Thyroid gland (tissue), 4 donors: ENCODE measurements around the gene LAMB1.

Experiments used
- POLR2A ChIP-seq, 2 donors: fragments of 450-650 bp; IDR thresholded peaks; one replicate each; pipeline ENCODE4 v1.6.1; 2017; ENCODE audit warnings: antibody characterized with exemption in 2 of 2, mild to moderate bottlenecking in 2 of 2, moderate library complexity in 1 of 2
- TF ChIP-seq, protein P1 (sequence below), 6 experiments: fragments of 200-600 bp in 3 of 6; fragments of 450-650 bp in 3 of 6; sonication (generic) in 3 of 6; IDR thresholded peaks; one replicate each; pipeline ENCODE4 v1.5.1; 2016 to 2019; ENCODE audit warnings: antibody characterized with exemption in 6 of 6, mild to moderate bottlenecking in 2 of 6, inconsistent platforms in 1 of 6, moderate library complexity in 1 of 6

DNA sequence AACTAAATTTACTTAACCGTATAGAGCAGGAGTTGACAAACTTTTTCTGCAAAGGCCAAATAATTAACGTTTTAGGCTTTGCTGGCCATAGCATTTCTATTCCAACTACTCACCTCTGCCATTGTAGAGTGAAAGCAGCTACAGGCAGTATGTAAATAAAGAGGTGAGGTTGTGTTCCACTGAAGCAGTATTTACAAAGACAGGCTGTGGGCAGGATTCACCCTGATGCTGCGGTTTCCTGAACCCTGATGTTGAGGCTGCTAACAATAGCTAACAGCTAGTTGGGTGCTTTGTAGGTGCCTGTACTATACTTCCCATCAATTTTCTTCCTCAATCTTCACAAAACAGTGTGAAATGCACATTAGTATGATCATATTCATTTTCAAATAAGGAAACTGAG lies 47.0 kb upstream of the LAMB1 start:
- TF ChIP-seq, protein P1, sequence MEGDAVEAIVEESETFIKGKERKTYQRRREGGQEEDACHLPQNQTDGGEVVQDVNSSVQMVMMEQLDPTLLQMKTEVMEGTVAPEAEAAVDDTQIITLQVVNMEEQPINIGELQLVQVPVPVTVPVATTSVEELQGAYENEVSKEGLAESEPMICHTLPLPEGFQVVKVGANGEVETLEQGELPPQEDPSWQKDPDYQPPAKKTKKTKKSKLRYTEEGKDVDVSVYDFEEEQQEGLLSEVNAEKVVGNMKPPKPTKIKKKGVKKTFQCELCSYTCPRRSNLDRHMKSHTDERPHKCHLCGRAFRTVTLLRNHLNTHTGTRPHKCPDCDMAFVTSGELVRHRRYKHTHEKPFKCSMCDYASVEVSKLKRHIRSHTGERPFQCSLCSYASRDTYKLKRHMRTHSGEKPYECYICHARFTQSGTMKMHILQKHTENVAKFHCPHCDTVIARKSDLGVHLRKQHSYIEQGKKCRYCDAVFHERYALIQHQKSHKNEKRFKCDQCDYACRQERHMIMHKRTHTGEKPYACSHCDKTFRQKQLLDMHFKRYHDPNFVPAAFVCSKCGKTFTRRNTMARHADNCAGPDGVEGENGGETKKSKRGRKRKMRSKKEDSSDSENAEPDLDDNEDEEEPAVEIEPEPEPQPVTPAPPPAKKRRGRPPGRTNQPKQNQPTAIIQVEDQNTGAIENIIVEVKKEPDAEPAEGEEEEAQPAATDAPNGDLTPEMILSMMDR (IDR thresholded peaks at IDR 0.05) = no peak
- no peak for TF ChIP-seq POLR2A (IDR thresholded peaks at IDR 0.05)
